ENCODE results near the gene NUTM1.

Gene NUTM1

GRCh38 chr15:34342737-34343575 is at the start of gene NUTM1, which contains the start of gene NOP10:
Gene NUTM1 (plus strand): TSS chr15:34343315. CDS start chr15:34343697, 382 bp downstream.
Gene NOP10 (minus strand): TSS chr15:34343136. CDS start chr15:34343073, 63 bp downstream.
- DNase-seq (ENCODE audit: low read depth): peak; percentile 92

- DNase-seq (ENCODE audit: low read depth): peak; percentile 5
Measured at GRCh38 chr15:34297059-34297458, 46.1 kb upstream of the NUTM1 start.

- no peak for DNase-seq (ENCODE audit: low read depth)
Measured at GRCh38 chr15:34301058-34301457, 42.1 kb upstream of the NUTM1 start.

GRCh38 chr15:34304613-34305012 is 38.5 kb upstream of the NUTM1 start:
- peak; percentile 47 for DNase-seq (ENCODE audit: low read depth)

- DNase-seq (ENCODE audit: low read depth): no peak
Measured at GRCh38 chr15:34311563-34311962, 31.6 kb upstream of the NUTM1 start.

- DNase-seq (ENCODE audit: low read depth): no peak
Measured at GRCh38 chr15:34314491-34315490, 28.3 kb upstream of the NUTM1 start.

- peak; percentile 75 for DNase-seq (ENCODE audit: low read depth)
Measured at GRCh38 chr15:34318277-34319079, 24.6 kb upstream of the NUTM1 start.

GRCh38 chr15:34323217-34323616 is 19.9 kb upstream of the NUTM1 start:
- no peak for DNase-seq (ENCODE audit: low read depth)

GRCh38 chr15:34324933-34325332 is 18.2 kb upstream of the NUTM1 start:
- DNase-seq (ENCODE audit: low read depth): no peak

- DNase-seq (ENCODE audit: low read depth): no peak
Measured at GRCh38 chr15:34325368-34325767, 17.7 kb upstream of the NUTM1 start.

GRCh38 chr15:34327906-34328305 is 15.2 kb upstream of the NUTM1 start:
- DNase-seq (ENCODE audit: low read depth): no peak

- DNase-seq (ENCODE audit: low read depth): no peak
Measured at GRCh38 chr15:34329006-34329405, 14.1 kb upstream of the NUTM1 start.

GRCh38 chr15:34330279-34330678 is 12.8 kb upstream of the NUTM1 start:
- no peak for DNase-seq (ENCODE audit: low read depth)

GRCh38 chr15:34331809-34332208 is 11.3 kb upstream of the NUTM1 start:
- no peak for DNase-seq (ENCODE audit: low read depth)

- no peak for DNase-seq (ENCODE audit: low read depth)
Measured at GRCh38 chr15:34332553-34333120, 10.5 kb upstream of the NUTM1 start.

GRCh38 chr15:34334672-34335071 is 8.4 kb upstream of the NUTM1 start:
- DNase-seq (ENCODE audit: low read depth): no peak

- DNase-seq (ENCODE audit: low read depth): peak; percentile 40
Measured at GRCh38 chr15:34335176-34336032, 7.7 kb upstream of the NUTM1 start.

- no peak for DNase-seq (ENCODE audit: low read depth)
Measured at GRCh38 chr15:34336231-34336990, 6.7 kb upstream of the NUTM1 start.

- DNase-seq (ENCODE audit: low read depth): peak; percentile 28
Measured at GRCh38 chr15:34336991-34337556, 6.0 kb upstream of the NUTM1 start.

All from ELR (cell line).